Natural killer cell (primary cell): ENCODE data around the gene MAPK7. TPM values are rescaled to one million over a fixed set of nuclear protein-coding genes. Genes with fewer than 3 reads are reported as not detected.

Source experiments
- ATAC-seq, 3 donors: fragments of 150-1000 bp in 2 of 3; fragments of 200-7000 bp in 1 of 3; cut with Tn5 transposase; 1 replicate in 1 of 3; 2 replicates in 2 of 3; pipeline ENCODE4 v1.10.0; 2021; ENCODE audit warnings: mild to moderate bottlenecking in 2 of 3, moderate library complexity in 2 of 3
- DNase-seq, 2 donors: peaks; one replicate each; pipeline versions ENCODE4 v3.0.0 to v3.0.0-alpha.2; 2013 to 2021; ENCODE audit warnings: mixed read lengths in 1 of 2
- H3K27ac ChIP-seq: one replicate; pipeline ENCODE4 v1.5.1; 2013; ENCODE audit warnings: mild to moderate bottlenecking, low read length
- H3K27me3 ChIP-seq: one replicate; pipeline ENCODE4 v1.6.1; 2013; ENCODE audit warnings: low read length; ENCODE audit not compliant: control insufficient read depth, insufficient read depth
- H3K36me3 ChIP-seq: one replicate; pipeline ENCODE4 v1.6.1; 2013; ENCODE audit warnings: low read length; ENCODE audit not compliant: control insufficient read depth, insufficient read depth
- H3K4me1 ChIP-seq: one replicate; pipeline ENCODE4 v1.6.1; 2013; ENCODE audit warnings: low read length; ENCODE audit not compliant: control insufficient read depth, insufficient read depth
- H3K4me3 ChIP-seq: one replicate; pipeline ENCODE4 v1.5.1; 2013; ENCODE audit warnings: low read length
- H3K9me3 ChIP-seq: one replicate; pipeline ENCODE4 v1.6.1; 2013; ENCODE audit warnings: low read length; ENCODE audit not compliant: control insufficient read depth, insufficient read depth
- H3K27ac Mint-ChIP-seq, 2 donors: one replicate each; pipeline ENCODE4 v1.8.0; 2022; ENCODE audit warnings: mild to moderate bottlenecking in 2 of 2, mixed read lengths in 2 of 2, moderate library complexity in 1 of 2
- H3K27me3 Mint-ChIP-seq, 2 donors: one replicate each; pipeline ENCODE4 v1.8.0; 2022; ENCODE audit warnings: low read depth in 2 of 2, mixed read lengths in 2 of 2
- H3K36me3 Mint-ChIP-seq: one replicate; pipeline ENCODE4 v1.8.0; 2022; ENCODE audit warnings: mixed read lengths
- H3K4me1 Mint-ChIP-seq, 2 donors: one replicate each; pipeline ENCODE4 v1.8.0; 2022; ENCODE audit warnings: mixed read lengths in 2 of 2
- H3K4me3 Mint-ChIP-seq: one replicate; pipeline ENCODE4 v1.8.0; 2022; ENCODE audit warnings: mild to moderate bottlenecking, moderate library complexity, mixed read lengths
- H3K9me3 Mint-ChIP-seq, 2 donors: one replicate each; pipeline ENCODE4 v1.8.0; 2022; ENCODE audit warnings: mixed read lengths in 2 of 2
- CTCF ChIP-seq: fragments of 200-600 bp; IDR thresholded peaks from one replicate; pipeline ENCODE4 v1.8.0; 2022; ENCODE audit warnings: antibody characterized with exemption
- WGBS: methylation state at CpG from one replicate; pipeline ENCODE4 v1.1.7; 2013; ENCODE audit warnings: missing lambda C conversion rate; ENCODE audit not compliant: insufficient coverage; 5-methylcytosine and 5-hydroxymethylcytosine counted together
- intact Hi-C: fragments of 100-400 bp; cut with micrococcal nuclease; formaldehyde crosslinking; loops from one replicate; pipeline ENCODE4 v1.14.2; 2022
- total RNA-seq, 4 donors: library from RNA; stranded (reverse); fragments of 120-200 nt in 1 of 4; gene quantifications; one replicate each; pipeline versions ENCODE4 v1.2.3 to v1.2.4, GENCODE V29; 2013 to 2022

Gene MAPK7
- total RNA-seq, 3 donors from 2014 or later (not counting 1 experiment from before 2014, with no cell fraction given), result 39.2 to 63.5 (median 54.1) TPM

DNA sequence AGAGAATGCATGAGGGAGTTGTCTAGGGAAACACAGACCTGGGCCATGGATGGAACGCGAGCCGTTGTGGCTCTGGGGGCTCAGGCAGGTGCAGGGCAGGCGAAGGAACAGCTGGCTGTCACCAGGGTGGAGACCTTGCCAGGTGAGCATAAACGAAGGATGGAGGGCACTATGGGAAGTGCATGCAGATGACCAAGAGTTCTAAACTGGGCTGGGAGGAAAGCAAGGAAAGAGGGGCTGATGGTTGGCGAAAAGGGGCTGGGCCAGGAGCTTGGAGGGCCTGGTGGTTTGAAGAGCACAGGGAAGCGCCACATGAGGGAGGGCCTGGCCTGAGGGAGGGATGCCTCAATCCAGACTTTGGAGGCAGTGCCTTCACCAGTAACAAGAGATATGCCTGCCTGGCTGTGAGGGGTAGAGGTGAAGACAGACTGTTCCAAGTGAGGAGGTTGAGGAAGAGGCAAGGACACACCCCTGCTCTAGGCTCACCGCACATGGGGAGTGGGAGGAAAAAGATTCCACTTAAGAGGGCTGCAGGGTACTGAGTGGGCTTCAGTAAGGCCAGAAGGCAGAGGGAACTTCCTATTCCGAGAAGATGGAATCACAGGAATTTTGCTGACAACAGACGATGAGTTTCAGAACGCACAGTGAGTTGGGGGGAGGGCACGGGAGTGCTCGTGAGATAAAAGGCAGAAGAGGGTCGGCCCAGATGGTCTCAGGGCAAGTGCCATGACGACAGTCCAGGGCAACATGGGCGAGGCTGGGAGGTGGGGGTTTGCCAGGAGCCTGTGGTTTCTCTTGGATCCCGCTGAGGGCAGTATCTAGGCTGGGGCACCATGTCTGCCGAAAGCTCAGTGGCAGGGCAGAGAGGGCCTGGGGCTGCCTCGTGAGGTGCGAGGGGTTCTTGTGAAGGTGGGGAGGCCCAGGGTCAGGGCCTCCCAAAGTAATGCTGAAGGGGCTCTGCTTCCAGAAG lies 36.4 kb upstream of the MAPK7 start:
- 84% methylated on average over 20 of the region's 20 CpGs for WGBS
- TF ChIP-seq CTCF, result no peak
- H3K36me3 Mint-ChIP-seq, result no peaks in the 10 kb centered on the region

DNA sequence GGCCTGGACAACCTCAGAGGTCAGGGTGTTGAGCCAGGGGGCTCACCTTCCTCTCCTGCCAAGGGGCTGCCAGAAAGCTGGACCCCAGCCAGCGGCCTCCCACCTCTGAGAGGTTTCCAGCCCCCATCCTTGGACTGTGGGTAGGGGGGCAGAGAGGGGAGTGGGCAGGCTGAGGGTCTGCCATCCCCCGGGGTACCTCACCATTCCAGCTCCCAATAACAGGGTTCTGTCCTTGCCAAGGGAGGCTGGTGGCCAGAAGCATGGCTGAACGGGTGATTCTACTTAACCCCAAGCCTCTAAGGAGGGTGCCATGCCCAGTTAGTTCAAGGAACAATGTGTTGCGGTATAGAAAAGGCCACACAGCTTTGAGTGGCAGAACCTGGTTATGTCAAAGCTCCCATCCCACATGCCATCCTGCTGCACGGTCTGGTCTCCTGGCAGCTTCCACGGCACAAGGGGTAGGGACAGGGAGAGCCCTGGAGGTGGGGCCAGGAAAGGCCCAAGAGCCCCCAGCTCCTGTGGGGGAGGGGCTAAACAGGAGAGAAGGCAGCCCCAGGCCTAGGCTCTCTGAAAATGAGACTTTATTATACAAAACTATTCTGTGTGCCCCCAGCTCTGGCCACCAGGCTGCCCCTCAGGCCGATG lies 35.6 kb upstream of the MAPK7 start:
- no peak overlapping the region for H3K4me3 Mint-ChIP-seq
- Histone ChIP-seq H3K27ac (no peak overlapping the region), H3K4me3 (no peak overlapping the region), H3K9me3 (no peaks in the 10 kb centered on the region), H3K4me1 (no peaks in the 10 kb centered on the region), H3K27me3 (no peaks in the 10 kb centered on the region), H3K36me3 (no peaks in the 10 kb centered on the region)
- intact Hi-C loops, result no loop called here
- TF ChIP-seq CTCF, result no peak
- no peaks in the 10 kb centered on the region for H3K36me3 Mint-ChIP-seq
- DNase-seq (no peak), ATAC-seq (no peak)
- H3K4me1 Mint-ChIP-seq, result no peaks in the 10 kb centered on the region
- H3K9me3 Mint-ChIP-seq, result no peaks in the 10 kb centered on the region
- no peak overlapping the region for H3K27ac Mint-ChIP-seq
- 91% methylated on average over 6 of the region's 7 CpGs for WGBS
- H3K27me3 Mint-ChIP-seq, result peaks cover 0 to 3% of the 10 kb centered on the region in 2 donors

More for the DNA sequence above, 36.4 kb upstream of the MAPK7 start:
- H3K4me1 Mint-ChIP-seq, result no peaks in the 10 kb centered on the region
- intact Hi-C loops, result no loop called here
- H3K4me1 ChIP-seq, result no peaks in the 10 kb centered on the region
- H3K27me3 ChIP-seq, result no peaks in the 10 kb centered on the region
- H3K27ac ChIP-seq, result no peak overlapping the region
- H3K36me3 ChIP-seq, result no peaks in the 10 kb centered on the region
- no peak overlapping the region for H3K4me3 Mint-ChIP-seq
- no peaks in the 10 kb centered on the region for H3K9me3 Mint-ChIP-seq
- H3K27me3 Mint-ChIP-seq, result peaks cover 0 to 6% of the 10 kb centered on the region in 2 donors
- H3K27ac Mint-ChIP-seq, result no peak overlapping the region
- H3K4me3 ChIP-seq, result no peak overlapping the region
- H3K9me3 ChIP-seq, result no peaks in the 10 kb centered on the region
- DNase-seq (no peak), ATAC-seq (no peak)

DNA sequence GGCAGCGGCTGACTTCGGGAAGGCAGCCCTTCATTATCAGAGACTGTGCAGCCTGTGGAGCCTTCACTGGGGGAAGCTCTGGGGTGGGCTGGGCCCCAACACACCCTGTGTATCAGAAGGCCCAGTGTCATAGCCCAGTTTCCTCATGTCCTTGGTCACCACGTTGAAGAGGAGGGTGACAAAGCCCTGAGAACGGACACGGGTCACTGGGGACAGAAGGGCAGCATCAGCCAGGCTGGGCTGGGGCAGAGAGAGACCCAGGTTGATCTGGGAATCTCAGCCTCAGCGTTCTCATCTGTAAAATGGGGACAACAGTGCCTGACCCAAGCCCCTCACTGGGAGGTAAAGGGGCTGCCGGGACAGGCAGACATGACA lies 35.1 kb upstream of the MAPK7 start:
- Mint-ChIP-seq H3K27ac (no peak overlapping the region), H3K9me3 (no peaks in the 10 kb centered on the region), H3K36me3 (no peaks in the 10 kb centered on the region), H3K27me3 (peaks cover 0 to 3% of the 10 kb centered on the region in 2 donors), H3K4me1 (no peaks in the 10 kb centered on the region), H3K4me3 (no peak overlapping the region)
- DNase-seq, result no peak
- intact Hi-C loops, result no loop called here
- Histone ChIP-seq H3K4me1 (no peaks in the 10 kb centered on the region), H3K27ac (no peak overlapping the region), H3K4me3 (no peak overlapping the region), H3K9me3 (no peaks in the 10 kb centered on the region), H3K36me3 (no peaks in the 10 kb centered on the region), H3K27me3 (no peaks in the 10 kb centered on the region)
- ATAC-seq, result no peak
- no peak for TF ChIP-seq CTCF
- 91% methylated on average over 7 of the region's 7 CpGs for WGBS
